Left cardiac atrium (tissue), 4 donors: ENCODE data around the gene SLC15A2. TPM values are rescaled to one million over a fixed set of nuclear protein-coding genes. Genes with fewer than 3 reads are reported as not detected.
A peak's percentile ranks its signal among the peaks of the same experiment; 100 is the strongest.
"Not testable (repeated sequence)": the region's sequence is repeated elsewhere in the genome, so short reads cannot be mapped to it uniquely, and the experiment has no call there.

ENCODE experiments used
- ATAC-seq, 2 donors: fragments of 200-7000 bp; cut with Tn5 transposase; one replicate each; pipeline ENCODE4 v1.9.1; 2020; ENCODE audit warnings: mild to moderate bottlenecking in 2 of 2, moderate library complexity in 2 of 2
- DNase-seq: peaks from one replicate; pipeline ENCODE4 v3.0.0-alpha.2; 2020
- intact Hi-C, 2 donors: fragments of 100-400 bp; cut with DNase I; formaldehyde crosslinking; loops; one replicate each; pipeline versions ENCODE4 v1.14.1 to v1.15.1; 2022 to 2023
- long read RNA-seq: library from polyadenylated mRNA; unstranded; transcript quantifications from one replicate; pipeline ENCODE4 v2.0.0, GENCODE V29; 2021
- total RNA-seq, 2 donors: library from RNA; stranded (reverse); fragmentation: NEBNext Ultra II Directional; extraction: Animal tissue kit (Norgen Biotek cat#: 25700); gene quantifications; one replicate each; pipeline ENCODE4 v1.2.1, GENCODE V29; 2021
- donor health status: DM: no; HTN: yes; CAD: no.
- donor health status: DM: no; HTN: yes; CAD: no; lungs with severe emphysema.
- donor health status: DM: yes; HTN: yes; CAD: no.
- donor health status: Dilated cardiomyopathy.

Gene SLC15A2
- total RNA-seq: 1 to 10 TPM in 1 of 2 donors, under 1 TPM in 1; 0.68 to 1.2 TPM
- long read RNA-seq: 0 reads

DNA sequence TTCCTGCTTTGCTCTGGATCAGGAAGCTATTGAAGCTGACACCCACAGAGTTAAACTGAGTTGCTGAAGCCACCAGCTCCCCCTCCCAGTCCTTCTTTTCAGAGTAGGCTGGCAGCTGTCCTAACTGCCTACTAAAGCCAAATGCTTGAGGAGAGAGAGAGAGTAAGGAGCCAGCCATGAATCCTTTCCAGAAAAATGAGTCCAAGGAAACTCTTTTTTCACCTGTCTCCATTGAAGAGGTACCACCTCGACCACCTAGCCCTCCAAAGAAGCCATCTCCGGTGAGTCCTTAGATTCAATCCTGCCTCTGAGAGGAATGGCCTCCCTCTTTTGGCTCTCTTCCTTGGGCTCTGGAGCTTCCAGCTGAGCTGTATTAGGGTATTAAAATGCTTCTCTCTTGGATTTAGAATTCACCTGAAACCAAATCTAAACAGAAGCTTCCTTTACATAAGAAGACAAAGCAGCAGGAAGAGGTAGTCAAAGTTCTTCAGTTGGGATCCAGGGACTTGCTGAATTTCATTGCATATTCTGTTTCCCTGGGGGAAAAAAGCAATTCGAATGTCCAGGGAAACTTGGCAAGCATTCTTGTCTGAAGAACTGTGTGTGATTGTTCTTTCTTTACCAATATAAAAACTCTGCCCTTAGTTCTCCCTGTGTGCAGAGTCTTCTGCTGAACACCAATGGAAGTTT lies at the start of gene SLC15A2:
TSS of gene SLC15A2 (plus strand) at position 101 of the 690 bp plus-strand sequence. CDS start at position 177, 76 bp downstream.
- intact Hi-C loops: no loop called here
- ATAC-seq: peak; percentile 75 to 78
- peak; percentile 25 for DNase-seq

- intact Hi-C loops: no loop called here
- ATAC-seq: no peak
- no peak for DNase-seq
Observed at GRCh38 chr3:121844892-121845291, 49.3 kb upstream of the SLC15A2 start.

GRCh38 chr3:121852256-121852655 lies 41.9 kb upstream of the SLC15A2 start:
- DNase-seq (no peak), ATAC-seq (no peak)
- intact Hi-C loops: no loop called here

GRCh38 chr3:121855555-121855954 lies 38.6 kb upstream of the SLC15A2 start:
- DNase-seq: no peak
- no peak for ATAC-seq
- intact Hi-C loops: no loop called here

- ATAC-seq, intact Hi-C loops, DNase-seq: not testable (repeated sequence)
Observed at GRCh38 chr3:121857778-121858177, 36.4 kb upstream of the SLC15A2 start.

DNA sequence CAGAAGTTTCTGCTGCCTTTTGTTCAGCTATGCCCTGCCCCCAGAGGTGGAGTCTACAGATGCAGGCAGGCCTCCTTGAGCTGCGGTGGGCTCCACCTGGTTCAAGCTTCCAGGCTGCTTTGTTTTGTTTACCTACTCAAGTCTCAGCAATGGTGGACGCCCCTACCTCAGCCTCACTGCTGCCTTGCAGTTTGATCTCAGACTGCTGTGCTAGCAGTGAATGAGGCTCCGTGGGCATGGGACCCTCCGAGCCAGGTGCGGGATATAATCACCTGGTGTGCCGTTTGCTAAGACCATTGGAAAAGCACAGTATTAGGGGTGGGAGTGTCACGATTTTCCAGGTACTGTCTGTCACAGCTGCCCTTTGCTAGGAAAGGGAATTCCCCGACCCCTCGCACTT lies 31.0 kb upstream of the SLC15A2 start:
- intact Hi-C loops, ATAC-seq, DNase-seq: not testable (repeated sequence)

GRCh38 chr3:121863801-121864200 lies 30.4 kb upstream of the SLC15A2 start:
- ATAC-seq (no peak), DNase-seq (no peak)
- intact Hi-C loops: no loop called here

DNA sequence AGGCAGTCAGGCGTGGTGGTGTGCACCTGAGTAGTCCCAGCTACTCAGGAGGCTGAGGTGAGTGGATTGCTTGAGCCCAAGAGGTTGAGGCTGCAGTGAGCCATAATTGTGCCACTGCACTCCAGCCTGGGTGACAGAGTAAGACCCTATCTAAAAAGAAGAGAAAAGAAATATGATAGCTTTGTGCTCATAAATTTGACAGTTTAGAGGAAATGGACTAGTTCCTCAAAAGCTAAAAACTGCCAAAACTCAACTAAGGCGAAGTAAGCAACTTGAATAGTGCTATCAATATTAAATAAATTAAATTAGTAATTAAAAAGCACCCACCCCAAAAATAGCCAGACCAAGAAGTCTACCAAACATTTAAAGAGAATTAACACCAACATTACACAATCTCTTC lies 24.5 kb upstream of the SLC15A2 start:
- intact Hi-C loops: no loop called here
- DNase-seq: no peak
- no peak for ATAC-seq

DNA sequence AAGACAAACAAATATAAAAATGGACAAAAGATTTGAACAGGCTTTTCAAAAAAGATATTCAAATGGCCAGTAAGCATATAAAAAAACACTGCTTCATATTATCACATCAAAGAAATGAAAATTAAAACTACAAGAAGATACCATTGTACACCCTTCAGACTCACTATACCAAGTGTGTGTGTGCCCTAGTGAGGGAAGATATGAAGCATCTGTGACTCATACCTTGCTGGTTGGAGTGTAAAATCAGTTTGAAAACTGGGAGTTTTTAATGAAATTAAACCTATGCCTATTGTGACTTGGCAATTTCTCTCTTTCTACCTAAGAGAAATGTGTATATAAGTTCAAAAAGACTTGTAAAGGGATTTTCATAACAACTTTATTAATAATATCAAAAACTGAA lies 23.5 kb upstream of the SLC15A2 start:
- ATAC-seq: no peak
- intact Hi-C loops: no loop called here

GRCh38 chr3:121871430-121871829 lies 22.8 kb upstream of the SLC15A2 start:
- ATAC-seq: no peak
- no peak for DNase-seq
- intact Hi-C loops: no loop called here

More for the DNA sequence above, 23.5 kb upstream of the SLC15A2 start:
- DNase-seq: no peak

- no peak for DNase-seq
- intact Hi-C loops: no loop called here
- no peak for ATAC-seq
Observed at GRCh38 chr3:121878411-121878810, 15.8 kb upstream of the SLC15A2 start.

- ATAC-seq (no peak), DNase-seq (no peak)
- intact Hi-C loops: no loop called here
Observed at GRCh38 chr3:121883507-121883906, 10.7 kb upstream of the SLC15A2 start.

DNA sequence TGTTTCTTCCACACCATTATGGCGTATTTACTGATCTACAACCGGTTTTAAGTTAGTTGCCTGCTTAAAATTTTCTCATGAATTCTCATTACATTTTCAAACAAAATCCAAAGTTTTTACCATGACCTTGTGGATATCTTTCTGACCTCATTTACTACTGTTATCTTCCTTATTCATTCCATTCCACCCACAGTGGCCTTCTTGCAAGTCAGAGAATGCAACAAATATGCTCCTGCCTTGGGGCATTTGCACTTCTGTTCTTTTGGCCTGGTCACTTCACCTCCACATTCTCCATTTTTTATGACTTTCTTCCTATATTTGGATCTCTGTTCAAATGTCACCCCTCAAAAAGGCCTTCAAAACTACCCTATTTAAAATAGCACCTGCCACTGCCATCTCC lies 8.8 kb upstream of the SLC15A2 start:
- ATAC-seq: no peak
- DNase-seq: no peak
- intact Hi-C loops: no loop called here

- no peak for ATAC-seq
- intact Hi-C loops: no loop called here
- DNase-seq: no peak
Observed at GRCh38 chr3:121895121-121895520, 920 bp downstream of the SLC15A2 start.

DNA sequence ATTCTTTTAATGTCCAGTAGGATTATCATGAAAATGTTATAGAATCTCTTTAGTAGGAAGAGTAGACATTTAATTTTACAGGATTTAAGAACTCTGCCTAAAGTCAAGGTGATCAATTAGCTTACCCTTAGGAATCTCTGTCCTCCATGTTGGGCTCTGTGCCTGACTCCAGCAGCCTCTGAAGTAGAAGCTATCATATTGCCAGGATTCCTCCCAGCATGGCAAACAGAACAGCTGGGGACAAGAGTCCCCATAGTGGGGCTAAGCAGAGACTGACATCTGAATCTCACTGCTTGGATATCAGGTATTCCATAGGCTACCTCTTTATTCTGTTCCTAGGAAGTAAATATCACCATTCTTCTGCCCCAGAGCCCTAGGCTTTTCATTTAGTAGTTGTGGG lies 1.5 kb downstream of the SLC15A2 start:
- intact Hi-C loops: no loop called here
- DNase-seq (no peak), ATAC-seq (no peak)

DNA sequence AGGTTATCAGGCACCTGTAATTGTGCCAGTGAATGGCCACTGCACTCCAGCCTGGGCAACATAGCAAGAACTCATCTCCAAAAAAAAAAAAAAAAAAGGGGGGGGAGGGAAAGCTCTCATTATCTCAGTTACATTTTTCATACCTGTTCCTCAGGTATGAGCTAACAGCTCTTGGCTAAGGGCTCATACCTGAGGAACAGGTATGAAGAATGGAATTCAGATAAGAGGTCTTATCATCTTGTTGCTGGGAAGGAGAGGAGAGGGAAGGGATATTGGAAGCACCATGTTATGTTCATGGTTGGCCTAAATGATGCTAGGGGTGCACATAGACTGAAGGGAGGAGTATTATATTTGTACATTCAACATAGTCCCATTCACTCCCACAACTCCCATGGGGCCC lies 2.6 kb downstream of the SLC15A2 start:
- ATAC-seq (no peak), DNase-seq (no peak)

GRCh38 chr3:121897296-121897695 lies 3.1 kb downstream of the SLC15A2 start:
- ATAC-seq: no peak
- intact Hi-C loops: no loop called here
- DNase-seq: no peak

More for the DNA sequence above, 2.6 kb downstream of the SLC15A2 start:
- intact Hi-C loops: no loop called here

GRCh38 chr3:121913305-121913990 lies 19.2 kb downstream of the SLC15A2 start:
- intact Hi-C loops: no loop called here
- DNase-seq: no peak
- no peak for ATAC-seq

- DNase-seq (no peak), ATAC-seq (peak in 1 of 2 donors; percentile 21)
- intact Hi-C loops: no loop called here
Observed at GRCh38 chr3:121914081-121914998, 20.1 kb downstream of the SLC15A2 start.

GRCh38 chr3:121916189-121916588 lies 22.0 kb downstream of the SLC15A2 start:
- no peak for ATAC-seq
- DNase-seq: no peak
- intact Hi-C loops: no loop called here
